ENCODE results near the gene DNAH17.

DNAH17 gene

GRCh38 chr17:78572239-78573205 lies 4.7 kb downstream of the DNAH17 start:
- DNase-seq: no peak

GRCh38 chr17:78571329-78571728 lies 5.9 kb downstream of the DNAH17 start:
- no peak for DNase-seq

- DNase-seq: peak; percentile 31
Observed at GRCh38 chr17:78568494-78569115, 8.6 kb downstream of the DNAH17 start.

- DNase-seq: no peak
Observed at GRCh38 chr17:78567991-78568390, 9.2 kb downstream of the DNAH17 start.

GRCh38 chr17:78566947-78567346 lies 10.2 kb downstream of the DNAH17 start:
- no peak for DNase-seq

- DNase-seq: no peak
Observed at GRCh38 chr17:78563189-78564145, 13.7 kb downstream of the DNAH17 start.

GRCh38 chr17:78562734-78563133 lies 14.5 kb downstream of the DNAH17 start:
- no peak for DNase-seq

- DNase-seq: no peak
Observed at GRCh38 chr17:78561166-78561565, 16.0 kb downstream of the DNAH17 start.

- no peak for DNase-seq
Observed at GRCh38 chr17:78560731-78561130, 16.5 kb downstream of the DNAH17 start.

GRCh38 chr17:78559749-78560368 lies 17.3 kb downstream of the DNAH17 start:
- DNase-seq: no peak

GRCh38 chr17:78558989-78559388 lies 18.2 kb downstream of the DNAH17 start:
- DNase-seq: no peak

GRCh38 chr17:78558181-78558850 lies 18.9 kb downstream of the DNAH17 start:
- DNase-seq: no peak

GRCh38 chr17:78557598-78558039 lies 19.6 kb downstream of the DNAH17 start:
- peak; percentile 73 for DNase-seq

GRCh38 chr17:78556812-78557211 lies 20.4 kb downstream of the DNAH17 start:
- DNase-seq: no peak

GRCh38 chr17:78555746-78556401 lies 21.3 kb downstream of the DNAH17 start:
- DNase-seq: no peak

GRCh38 chr17:78550464-78550863 lies 26.7 kb downstream of the DNAH17 start:
- DNase-seq: no peak

- DNase-seq: no peak
Observed at GRCh38 chr17:78548725-78549124, 28.5 kb downstream of the DNAH17 start.

- DNase-seq: no peak
Observed at GRCh38 chr17:78547035-78547434, 30.2 kb downstream of the DNAH17 start.

GRCh38 chr17:78546476-78546875 lies 30.7 kb downstream of the DNAH17 start:
- DNase-seq: no peak

- DNase-seq: no peak
Observed at GRCh38 chr17:78544881-78545755, 32.1 kb downstream of the DNAH17 start.
